Uterus (tissue), 2 donors: Measurements from ENCODE around the gene RNF141.

Experiments
- POLR2A ChIP-seq, 2 donors: fragments of 450-650 bp; IDR thresholded peaks; one replicate each; pipeline ENCODE4 v1.6.1; 2016; ENCODE audit warnings: antibody characterized with exemption in 2 of 2, mild to moderate bottlenecking in 1 of 2, moderate library complexity in 1 of 2
- TF ChIP-seq, protein P1 (sequence below), 4 experiments: fragments of 200-600 bp in 2 of 4; fragments of 450-650 bp in 2 of 4; sonication (generic) in 2 of 4; IDR thresholded peaks; one replicate each; pipeline ENCODE4 v1.5.1; 2016 to 2019; ENCODE audit warnings: antibody characterized with exemption in 4 of 4, mild to moderate bottlenecking in 2 of 4, moderate library complexity in 1 of 4

DNA sequence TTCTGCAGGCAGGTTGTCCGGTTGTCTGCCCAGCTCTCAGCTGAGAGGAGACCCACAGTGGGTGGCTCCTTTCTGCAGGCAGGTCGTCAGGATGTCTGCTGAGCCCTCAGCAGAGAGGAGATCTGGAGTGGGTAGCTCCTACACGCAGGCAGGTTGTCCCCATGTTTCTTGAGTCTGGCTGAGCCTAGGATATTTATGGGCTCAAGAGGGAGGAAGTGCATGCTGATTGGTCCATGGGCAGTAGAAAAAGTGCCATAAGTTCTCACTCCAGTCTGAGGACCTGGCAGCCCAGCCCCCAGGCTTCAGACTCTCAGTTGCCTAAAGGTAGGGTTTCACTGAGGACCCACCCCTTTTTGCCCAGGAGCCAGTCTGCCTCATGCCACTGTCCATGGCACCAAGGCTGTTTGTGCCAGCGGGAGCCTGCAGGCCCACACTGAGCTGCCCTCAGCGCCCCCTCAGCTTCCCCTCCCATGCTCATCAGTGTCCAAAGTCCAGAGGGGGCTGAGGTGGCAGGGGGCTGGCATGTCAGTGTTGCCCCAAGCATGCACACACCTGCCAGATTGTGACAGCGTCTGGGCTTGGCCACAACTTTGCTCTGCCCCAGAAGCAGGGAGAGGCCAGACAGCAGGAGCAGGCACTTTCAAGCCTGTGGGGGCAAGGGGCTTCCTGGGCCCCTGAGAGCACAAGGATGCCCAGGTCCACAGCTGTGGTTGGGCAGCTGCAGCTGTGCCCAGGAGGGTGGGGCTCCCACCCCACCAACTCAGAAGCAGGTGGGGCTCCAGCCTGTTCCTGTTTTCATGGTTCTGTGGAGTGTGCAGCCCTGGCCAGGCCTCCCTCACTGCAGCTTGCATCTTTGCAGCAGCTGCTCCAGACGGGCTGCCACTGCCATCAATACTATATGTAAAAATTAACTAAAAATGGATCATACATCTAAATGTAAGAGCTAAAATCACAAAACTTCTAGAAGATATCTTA is 3.8 kb upstream of the RNF141 start:
- TF ChIP-seq, protein P1, sequence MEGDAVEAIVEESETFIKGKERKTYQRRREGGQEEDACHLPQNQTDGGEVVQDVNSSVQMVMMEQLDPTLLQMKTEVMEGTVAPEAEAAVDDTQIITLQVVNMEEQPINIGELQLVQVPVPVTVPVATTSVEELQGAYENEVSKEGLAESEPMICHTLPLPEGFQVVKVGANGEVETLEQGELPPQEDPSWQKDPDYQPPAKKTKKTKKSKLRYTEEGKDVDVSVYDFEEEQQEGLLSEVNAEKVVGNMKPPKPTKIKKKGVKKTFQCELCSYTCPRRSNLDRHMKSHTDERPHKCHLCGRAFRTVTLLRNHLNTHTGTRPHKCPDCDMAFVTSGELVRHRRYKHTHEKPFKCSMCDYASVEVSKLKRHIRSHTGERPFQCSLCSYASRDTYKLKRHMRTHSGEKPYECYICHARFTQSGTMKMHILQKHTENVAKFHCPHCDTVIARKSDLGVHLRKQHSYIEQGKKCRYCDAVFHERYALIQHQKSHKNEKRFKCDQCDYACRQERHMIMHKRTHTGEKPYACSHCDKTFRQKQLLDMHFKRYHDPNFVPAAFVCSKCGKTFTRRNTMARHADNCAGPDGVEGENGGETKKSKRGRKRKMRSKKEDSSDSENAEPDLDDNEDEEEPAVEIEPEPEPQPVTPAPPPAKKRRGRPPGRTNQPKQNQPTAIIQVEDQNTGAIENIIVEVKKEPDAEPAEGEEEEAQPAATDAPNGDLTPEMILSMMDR (IDR thresholded peaks at IDR 0.05), result no peak
- TF ChIP-seq POLR2A (IDR thresholded peaks at IDR 0.05), result no peak
